ENCODE data around the gene CDH4.

Gene CDH4

GRCh38 chr20:61663521-61664425, 411.7 kb downstream of the CDH4 start:
- no peak for DNase-seq

GRCh38 chr20:61664556-61665320, 412.7 kb downstream of the CDH4 start:
- no peak for DNase-seq

GRCh38 chr20:61665528-61666470, 413.7 kb downstream of the CDH4 start:
- DNase-seq = no peak

GRCh38 chr20:61666471-61666832, 414.4 kb downstream of the CDH4 start:
- no peak for DNase-seq

GRCh38 chr20:61667056-61667792, 415.2 kb downstream of the CDH4 start:
- DNase-seq = no peak

- no peak for DNase-seq
Observed at GRCh38 chr20:61668065-61668650, 416.1 kb downstream of the CDH4 start.

GRCh38 chr20:61668771-61669503, 416.9 kb downstream of the CDH4 start:
- DNase-seq = no peak

- DNase-seq = no peak
Observed at GRCh38 chr20:61670274-61670673, 418.2 kb downstream of the CDH4 start.

- no peak for DNase-seq
Observed at GRCh38 chr20:61671559-61671958, 419.5 kb downstream of the CDH4 start.

GRCh38 chr20:61673152-61673847, 421.2 kb downstream of the CDH4 start:
- no peak for DNase-seq

- DNase-seq = no peak
Observed at GRCh38 chr20:61674121-61674520, 422.1 kb downstream of the CDH4 start.

GRCh38 chr20:61674688-61675087, 422.6 kb downstream of the CDH4 start:
- no peak for DNase-seq

- DNase-seq = no peak
Observed at GRCh38 chr20:61677928-61678327, 425.9 kb downstream of the CDH4 start.

GRCh38 chr20:61678437-61678836, 426.4 kb downstream of the CDH4 start:
- DNase-seq = no peak

GRCh38 chr20:61679473-61679872, 427.4 kb downstream of the CDH4 start:
- DNase-seq = no peak

GRCh38 chr20:61680096-61680495, 428.0 kb downstream of the CDH4 start:
- DNase-seq = no peak

- no peak for DNase-seq
Observed at GRCh38 chr20:61682114-61682995, 430.3 kb downstream of the CDH4 start.

GRCh38 chr20:61682996-61683681, 431.1 kb downstream of the CDH4 start:
- DNase-seq = no peak

- no peak for DNase-seq
Observed at GRCh38 chr20:61683721-61684120, 431.7 kb downstream of the CDH4 start.

Data from NCI-H774 (cell line).